ENCODE measurements around the gene ANKRD11. TPM values are rescaled to one million over a fixed set of nuclear protein-coding genes. Genes with fewer than 3 reads are reported as not detected.
"Not testable (repeated sequence)": the region's sequence is repeated elsewhere in the genome, so short reads cannot be mapped to it uniquely, and the experiment has no call there.

The ANKRD11 gene
- total RNA-seq, 2 experiments from 2014 or later: 199 to 208 TPM

DNA sequence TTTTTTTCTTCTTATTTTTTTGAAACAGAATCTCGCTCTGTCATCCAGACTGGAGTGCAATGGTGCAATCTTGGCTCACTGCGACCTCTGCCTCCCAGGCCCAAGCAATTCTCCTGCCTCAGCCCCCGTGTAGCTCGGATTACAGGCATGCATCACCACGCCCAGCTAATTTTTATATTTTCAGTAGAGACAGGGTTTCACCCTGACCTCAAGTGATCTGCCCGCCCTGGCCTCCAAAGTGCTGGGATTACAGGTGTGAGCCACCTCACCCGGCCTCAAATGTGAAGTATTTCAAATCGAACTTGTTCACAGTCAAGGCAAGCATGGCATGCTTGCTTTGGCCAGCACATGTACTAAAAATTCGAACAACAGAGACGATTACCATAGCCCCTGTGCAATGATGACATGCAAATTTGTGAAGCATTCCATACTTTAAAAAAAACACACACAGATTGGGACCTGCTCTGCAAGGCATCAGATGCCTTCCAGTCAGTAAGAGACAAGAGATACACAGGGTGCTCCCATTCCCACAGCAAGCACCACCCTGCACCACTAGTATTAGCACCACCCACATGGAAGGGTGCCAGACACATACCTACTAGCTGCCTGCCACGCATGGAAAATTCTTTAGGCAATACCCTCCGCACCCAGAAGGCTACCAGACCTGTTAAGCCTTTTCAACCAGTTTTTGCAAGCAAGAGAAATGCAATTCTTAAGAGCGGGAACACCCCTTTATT, 47.2 kb downstream of the ANKRD11 start:
- Mint-ChIP-seq H3K4me3 (no peak overlapping the region), H3K4me1 (peaks cover 85% of the 10 kb centered on the region), H3K27me3 (no peaks in the 10 kb centered on the region), H3K27ac (peak overlapping the region; percentile 40), H3K36me3 (ENCODE audit: low read depth) (peaks cover 22% of the 10 kb centered on the region), H3K9me3 (no peaks in the 10 kb centered on the region)
- ChIA-PET POLR2A (no interaction called here), CTCF (no interaction called here)
- no peak for DNase-seq

DNA sequence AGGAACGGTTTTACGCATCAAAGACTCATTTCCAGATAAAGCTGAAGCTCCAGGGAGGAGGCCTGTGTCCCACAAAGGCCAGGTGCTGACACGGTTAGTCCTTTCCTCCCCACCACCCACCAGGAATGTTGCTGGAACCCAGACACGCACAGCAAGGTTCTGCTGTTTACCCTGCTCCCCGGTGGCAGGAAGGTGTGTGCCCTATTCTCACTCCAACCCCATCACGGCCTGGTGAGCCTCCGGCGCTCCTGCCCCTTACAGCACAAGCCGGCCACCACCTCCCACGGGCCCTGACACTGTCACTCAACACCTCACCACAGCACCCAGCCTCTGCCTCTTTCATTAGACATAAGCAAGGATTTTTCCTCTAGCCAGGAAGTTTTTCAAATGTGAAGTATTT, 47.8 kb downstream of the ANKRD11 start:
- Mint-ChIP-seq H3K27me3 (no peaks in the 10 kb centered on the region), H3K36me3 (ENCODE audit: low read depth) (peaks cover 26% of the 10 kb centered on the region), H3K4me3 (no peak overlapping the region), H3K9me3 (no peaks in the 10 kb centered on the region), H3K27ac (peak overlapping the region; percentile 40), H3K4me1 (peaks cover 87% of the 10 kb centered on the region)
- DNase-seq: no peak
- CTCF ChIA-PET: no interaction called here
- POLR2A ChIA-PET: no interaction called here

GRCh38 chr16:89439659-89440058, 50.7 kb downstream of the ANKRD11 start:
- no peaks in the 10 kb centered on the region for H3K9me3 Mint-ChIP-seq
- no peak overlapping the region for H3K4me3 Mint-ChIP-seq
- H3K27me3 Mint-ChIP-seq: no peaks in the 10 kb centered on the region
- DNase-seq: no peak
- CTCF ChIA-PET: no interaction called here
- peaks cover 47% of the 10 kb centered on the region for H3K36me3 Mint-ChIP-seq (ENCODE audit: low read depth)
- POLR2A ChIA-PET: interaction anchor here (1.1 kb wide), 1 partner anchor 10 kb away, joined by 3 read pairs; no protein-coding TSS in a partner anchor
- peaks cover 87% of the 10 kb centered on the region for H3K4me1 Mint-ChIP-seq
- no peak overlapping the region for H3K27ac Mint-ChIP-seq

DNA sequence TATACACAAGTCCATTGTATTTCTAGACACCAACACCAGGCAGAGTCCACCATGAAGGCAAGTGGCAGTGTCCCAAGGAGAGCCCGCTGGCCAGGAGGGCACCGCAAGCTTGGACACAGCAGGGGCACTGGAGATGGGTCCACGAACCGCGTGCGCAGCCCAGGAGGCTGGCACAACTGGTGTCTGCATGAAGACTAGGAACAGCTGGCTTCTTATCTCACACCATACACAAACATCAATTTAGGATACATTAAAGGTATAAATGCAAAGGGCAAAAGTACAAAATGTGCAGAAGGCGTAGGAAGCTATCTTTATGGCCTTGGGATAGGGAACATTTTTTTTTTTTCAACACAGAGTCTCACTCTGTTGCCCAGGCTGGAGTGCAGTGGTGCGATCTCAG, 52.4 kb downstream of the ANKRD11 start:
- no peak for DNase-seq
- Mint-ChIP-seq H3K27me3 (no peaks in the 10 kb centered on the region), H3K36me3 (ENCODE audit: low read depth) (peaks cover 52% of the 10 kb centered on the region), H3K4me3 (no peak overlapping the region), H3K4me1 (peaks cover 81% of the 10 kb centered on the region), H3K9me3 (no peaks in the 10 kb centered on the region), H3K27ac (no peak overlapping the region)
- CTCF ChIA-PET: interaction anchor here (0.7 kb wide), 1 partner anchor 70 kb away, joined by 4 read pairs; no protein-coding TSS in a partner anchor
- POLR2A ChIA-PET: interaction anchor here (1.0 to 1.1 kb wide), 2 partner anchors 12 to 20 kb away, joined by 3 to 4 read pairs; no protein-coding TSS in a partner anchor

- no peak for DNase-seq
- H3K4me1 Mint-ChIP-seq: peaks cover 76% of the 10 kb centered on the region
- H3K4me3 Mint-ChIP-seq: no peak overlapping the region
- ChIA-PET CTCF (no interaction called here), POLR2A (interaction anchor here (1.0 to 1.2 kb wide), 3 partner anchors 12 to 70 kb away, joined by 3 to 4 read pairs (median 3); no protein-coding TSS in a partner anchor)
- H3K27me3 Mint-ChIP-seq: no peaks in the 10 kb centered on the region
- peaks cover 52% of the 10 kb centered on the region for H3K36me3 Mint-ChIP-seq (ENCODE audit: low read depth)
- H3K9me3 Mint-ChIP-seq: no peaks in the 10 kb centered on the region
- peak overlapping the region; percentile 7 for H3K27ac Mint-ChIP-seq
These were observed 52.9 kb downstream of the ANKRD11 start for GRCh38 chr16:89437251-89437987.

GRCh38 chr16:89436366-89436765, 54.0 kb downstream of the ANKRD11 start:
- Mint-ChIP-seq H3K4me3 (no peak overlapping the region), H3K36me3 (ENCODE audit: low read depth) (peaks cover 52% of the 10 kb centered on the region), H3K4me1 (peaks cover 67% of the 10 kb centered on the region), H3K27ac (no peak overlapping the region), H3K27me3 (no peaks in the 10 kb centered on the region), H3K9me3 (no peaks in the 10 kb centered on the region)
- DNase-seq: no peak
- POLR2A ChIA-PET: interaction anchor here (0.7 to 1.5 kb wide), 5 partner anchors 9 to 82 kb away, joined by 3 to 5 read pairs (median 3); no protein-coding TSS in a partner anchor
- CTCF ChIA-PET: interaction anchor here (0.7 kb wide), 2 partner anchors 13 to 121 kb away, joined by 3 read pairs; no protein-coding TSS in a partner anchor

- not testable (repeated sequence) for H3K9me3 Mint-ChIP-seq
These were observed 55.3 kb downstream of the ANKRD11 start for GRCh38 chr16:89435059-89435458.

GRCh38 chr16:89434490-89434889, 55.9 kb downstream of the ANKRD11 start:
- POLR2A ChIA-PET: interaction anchor here (0.8 kb wide), 1 partner anchor 8 kb away, joined by 3 read pairs; no protein-coding TSS in a partner anchor
- no peak overlapping the region for H3K27ac Mint-ChIP-seq

More at GRCh38 chr16:89435059-89435458, 55.3 kb downstream of the ANKRD11 start:
- H3K4me3 Mint-ChIP-seq: peak overlapping the region; percentile 50
- ChIA-PET POLR2A (interaction anchor here (0.8 to 1.5 kb wide), 2 partner anchors 8 to 11 kb away, joined by 3 read pairs; no protein-coding TSS in a partner anchor), CTCF (interaction anchor here (0.6 to 1.2 kb wide), 3 partner anchors 20 to 60 kb away, joined by 3 to 4 read pairs (median 3); no protein-coding TSS in a partner anchor)
- peaks cover 54% of the 10 kb centered on the region for H3K4me1 Mint-ChIP-seq
- not testable (repeated sequence) for H3K27me3 Mint-ChIP-seq, DNase-seq
- H3K36me3 Mint-ChIP-seq (ENCODE audit: low read depth): peaks cover 43% of the 10 kb centered on the region
- H3K27ac Mint-ChIP-seq: peak overlapping the region; percentile 57

DNA sequence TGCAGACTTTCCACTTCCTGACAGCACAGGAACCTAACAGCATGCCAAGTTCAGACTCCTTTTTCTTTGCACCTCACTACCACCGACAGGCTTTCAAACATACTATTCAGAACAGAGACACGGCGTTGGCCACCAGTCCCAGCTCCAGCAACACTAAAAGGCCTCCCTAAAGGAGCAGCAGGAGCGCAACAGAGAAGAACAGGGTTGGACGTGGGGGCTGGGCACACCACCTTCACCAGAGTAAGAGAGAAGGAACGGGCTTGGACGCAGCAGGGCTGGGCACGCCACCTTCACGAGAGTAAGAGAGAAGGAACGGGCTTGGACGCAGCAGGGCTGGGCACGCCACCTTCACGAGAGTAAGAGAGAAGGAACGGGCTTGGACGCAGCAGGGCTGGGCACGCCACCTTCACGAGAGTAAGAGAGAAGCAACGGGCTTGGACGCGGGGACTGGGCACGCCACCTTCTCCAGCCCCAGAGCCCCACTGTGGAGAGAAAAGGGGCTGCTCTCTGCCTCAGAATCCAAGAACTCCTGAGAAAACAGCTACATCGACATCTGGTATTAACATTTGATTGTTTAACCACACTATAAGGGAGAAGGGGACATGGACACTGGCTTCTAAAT, 56.9 kb downstream of the ANKRD11 start:
- Mint-ChIP-seq H3K4me1 (peaks cover 43% of the 10 kb centered on the region), H3K36me3 (ENCODE audit: low read depth) (peaks cover 30% of the 10 kb centered on the region)
- H3K4me3 Mint-ChIP-seq, DNase-seq, H3K27ac Mint-ChIP-seq, POLR2A ChIA-PET, H3K27me3 Mint-ChIP-seq, H3K9me3 Mint-ChIP-seq, CTCF ChIA-PET: not testable (repeated sequence)

More at GRCh38 chr16:89434490-89434889, 55.9 kb downstream of the ANKRD11 start:
- Mint-ChIP-seq H3K4me1 (peaks cover 48% of the 10 kb centered on the region), H3K36me3 (ENCODE audit: low read depth) (peaks cover 37% of the 10 kb centered on the region), H3K4me3 (no peak overlapping the region), H3K9me3 (no peaks in the 10 kb centered on the region), H3K27me3 (no peaks in the 10 kb centered on the region)
- no peak for DNase-seq
- CTCF ChIA-PET: interaction anchor here (1.2 kb wide), 1 partner anchor 21 kb away, joined by 4 read pairs; no protein-coding TSS in a partner anchor

- H3K36me3 Mint-ChIP-seq (ENCODE audit: low read depth): peaks cover 29% of the 10 kb centered on the region
- H3K4me1 Mint-ChIP-seq: peaks cover 36% of the 10 kb centered on the region
- ChIA-PET POLR2A (interaction anchor here (0.8 kb wide), 1 partner anchor 11 kb away, joined by 4 read pairs; no protein-coding TSS in a partner anchor), CTCF (interaction anchor here (0.6 kb wide), 1 partner anchor 24 kb away, joined by 4 read pairs; no protein-coding TSS in a partner anchor)
- H3K27ac Mint-ChIP-seq: no peak overlapping the region
- no peak for DNase-seq
- H3K9me3 Mint-ChIP-seq: no peaks in the 10 kb centered on the region
- no peaks in the 10 kb centered on the region for H3K27me3 Mint-ChIP-seq
- no peak overlapping the region for H3K4me3 Mint-ChIP-seq
These were observed 58.7 kb downstream of the ANKRD11 start for GRCh38 chr16:89431630-89432029.

GRCh38 chr16:89431158-89431584, 59.2 kb downstream of the ANKRD11 start:
- Mint-ChIP-seq H3K36me3 (ENCODE audit: low read depth) (peaks cover 29% of the 10 kb centered on the region), H3K27ac (no peak overlapping the region), H3K4me3 (no peak overlapping the region), H3K4me1 (peaks cover 37% of the 10 kb centered on the region), H3K9me3 (no peaks in the 10 kb centered on the region), H3K27me3 (no peaks in the 10 kb centered on the region)
- DNase-seq: no peak
- CTCF ChIA-PET: interaction anchor here (0.6 kb wide), 1 partner anchor 25 kb away, joined by 4 read pairs; no protein-coding TSS in a partner anchor
- POLR2A ChIA-PET: no interaction called here

DNA sequence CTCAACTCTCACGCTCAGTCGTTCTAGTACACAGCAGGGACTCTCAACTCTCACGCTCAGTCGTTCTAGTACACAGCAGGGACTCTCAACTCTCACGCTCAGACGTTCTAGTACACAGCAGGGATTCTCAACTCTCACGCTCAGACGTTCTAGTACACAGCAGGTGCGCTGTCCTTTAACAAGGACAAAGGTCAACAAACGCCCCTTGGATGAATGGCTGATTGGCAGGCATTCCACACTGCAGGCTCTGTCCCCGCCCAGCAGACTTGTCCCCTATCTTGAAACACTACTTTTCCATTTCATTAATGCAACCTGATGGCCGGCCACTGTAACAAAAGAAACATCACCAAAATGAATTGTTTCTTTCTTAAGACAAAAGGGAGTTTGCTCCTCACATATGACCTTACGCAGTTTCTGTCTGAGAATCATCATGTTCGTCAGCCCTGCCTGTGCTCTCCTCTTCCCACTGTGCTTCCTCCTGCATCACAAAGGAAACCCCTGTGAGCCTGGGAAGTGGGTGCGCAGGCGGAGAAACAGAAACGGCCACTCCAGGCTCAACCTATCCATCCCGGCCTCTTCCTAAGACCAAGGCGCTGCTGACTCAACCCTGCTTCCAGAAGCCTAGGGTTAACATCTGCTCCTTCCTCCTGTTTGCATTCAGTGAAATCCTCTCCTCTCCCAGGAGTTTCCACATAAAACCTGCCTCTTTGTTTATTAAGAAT, 59.8 kb downstream of the ANKRD11 start:
- Mint-ChIP-seq H3K27me3 (no peaks in the 10 kb centered on the region), H3K9me3 (no peaks in the 10 kb centered on the region), H3K4me1 (peaks cover 37% of the 10 kb centered on the region), H3K27ac (no peak overlapping the region), H3K4me3 (no peak overlapping the region), H3K36me3 (ENCODE audit: low read depth) (peaks cover 28% of the 10 kb centered on the region)
- DNase-seq: no peak
- ChIA-PET POLR2A (no interaction called here), CTCF (no interaction called here)

Data from activated CD4-positive, alpha-beta memory T cell treated with anti-CD3 and anti-CD28 coated beads, Interleukin-2, amount 10 ng/mL, durations not matched to agents 7 days and 5 days (primary cell).